Neutrophil (primary cell): ENCODE data around the gene EFHD2.

Source experiments
- H3K27ac ChIP-seq: fragments of 200-600 bp; sonication (generic); 2 replicates; pipeline ENCODE4 v1.5.1; 2016; ENCODE audit warnings: mild to moderate bottlenecking, moderate library complexity
- H3K27me3 ChIP-seq: fragments of 200-600 bp; sonication (generic); 2 replicates; pipeline ENCODE4 v1.6.0; 2016; ENCODE audit warnings: mild to moderate bottlenecking
- H3K36me3 ChIP-seq: fragments of 200-600 bp; sonication (generic); 2 replicates; pipeline ENCODE4 v1.5.1; 2017
- H3K4me1 ChIP-seq, 2 experiments: fragments of 200-600 bp in 1 of 2; sonication (generic) in 1 of 2; 1 replicate in 1 of 2; 2 replicates in 1 of 2; pipeline versions ENCODE4 v1.5.1 to v1.6.1; 2013 to 2016; ENCODE audit warnings: low read depth in 1 of 2, low read length in 1 of 2, mild to moderate bottlenecking in 1 of 2, moderate library complexity in 1 of 2; ENCODE audit not compliant: control insufficient read depth in 1 of 2, insufficient read depth in 1 of 2
- H3K4me3 ChIP-seq, 2 experiments: fragments of 200-600 bp in 1 of 2; sonication (generic) in 1 of 2; 1 replicate in 1 of 2; 2 replicates in 1 of 2; pipeline ENCODE4 v1.5.1; 2013 to 2016; ENCODE audit warnings: low read depth in 1 of 2, low read length in 1 of 2, mild to moderate bottlenecking in 1 of 2, moderate library complexity in 1 of 2
- H3K9me3 ChIP-seq: fragments of 200-600 bp; sonication (generic); 2 replicates; pipeline ENCODE4 v1.5.1; 2016
- TF ChIP-seq, protein P1 (sequence below): fragments of 200-600 bp; sonication (generic); IDR thresholded peaks from 2 replicates; pipeline ENCODE4 v1.5.1; 2016; ENCODE audit warnings: antibody characterized with exemption

The EFHD2 gene

DNA sequence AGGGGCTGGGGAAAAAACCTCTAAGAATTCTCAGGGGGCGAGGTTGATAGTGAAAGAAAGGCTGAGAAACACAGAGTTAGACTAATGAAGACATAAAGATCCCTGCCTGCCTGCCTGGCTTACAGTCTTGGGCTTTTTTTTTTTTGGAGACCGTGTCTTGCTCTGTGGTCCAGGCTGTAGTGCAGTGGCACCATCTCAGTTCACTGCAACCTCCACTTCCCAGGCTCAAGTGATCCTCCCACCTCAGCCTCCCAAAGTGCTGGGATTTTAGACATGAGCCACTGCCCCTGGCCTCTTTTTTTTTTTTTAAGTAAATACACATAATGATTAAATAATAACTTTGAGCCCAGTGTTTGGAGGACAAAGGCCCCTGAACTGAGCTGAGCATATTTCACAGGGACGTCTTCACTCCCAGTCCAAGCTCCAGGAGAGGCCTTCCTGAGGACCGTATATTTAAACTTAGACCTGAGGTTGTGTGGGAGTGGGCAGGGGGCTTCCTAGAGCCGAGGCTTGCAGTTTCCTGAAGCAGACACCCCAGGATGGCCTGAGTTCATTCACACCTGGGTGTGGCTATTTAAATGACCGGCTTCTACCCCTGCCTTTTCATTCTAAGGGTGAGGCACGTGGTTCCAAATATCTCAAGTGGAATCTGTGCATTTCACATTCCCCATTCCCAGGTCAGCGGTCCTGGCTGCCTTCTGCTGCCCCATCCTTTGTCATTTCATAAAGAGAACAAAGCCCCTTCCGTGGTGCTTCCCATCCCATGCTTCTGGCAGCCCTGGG lies 16.0 kb upstream of the EFHD2 start:
- no peaks in the 10 kb centered on the region for H3K4me1 ChIP-seq
- H3K27me3 ChIP-seq, result peaks cover 4% of the 10 kb centered on the region
- H3K36me3 ChIP-seq, result no peaks in the 10 kb centered on the region
- no peak overlapping the region for H3K4me3 ChIP-seq
- TF ChIP-seq, protein P1, sequence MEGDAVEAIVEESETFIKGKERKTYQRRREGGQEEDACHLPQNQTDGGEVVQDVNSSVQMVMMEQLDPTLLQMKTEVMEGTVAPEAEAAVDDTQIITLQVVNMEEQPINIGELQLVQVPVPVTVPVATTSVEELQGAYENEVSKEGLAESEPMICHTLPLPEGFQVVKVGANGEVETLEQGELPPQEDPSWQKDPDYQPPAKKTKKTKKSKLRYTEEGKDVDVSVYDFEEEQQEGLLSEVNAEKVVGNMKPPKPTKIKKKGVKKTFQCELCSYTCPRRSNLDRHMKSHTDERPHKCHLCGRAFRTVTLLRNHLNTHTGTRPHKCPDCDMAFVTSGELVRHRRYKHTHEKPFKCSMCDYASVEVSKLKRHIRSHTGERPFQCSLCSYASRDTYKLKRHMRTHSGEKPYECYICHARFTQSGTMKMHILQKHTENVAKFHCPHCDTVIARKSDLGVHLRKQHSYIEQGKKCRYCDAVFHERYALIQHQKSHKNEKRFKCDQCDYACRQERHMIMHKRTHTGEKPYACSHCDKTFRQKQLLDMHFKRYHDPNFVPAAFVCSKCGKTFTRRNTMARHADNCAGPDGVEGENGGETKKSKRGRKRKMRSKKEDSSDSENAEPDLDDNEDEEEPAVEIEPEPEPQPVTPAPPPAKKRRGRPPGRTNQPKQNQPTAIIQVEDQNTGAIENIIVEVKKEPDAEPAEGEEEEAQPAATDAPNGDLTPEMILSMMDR, result no peak
- H3K27ac ChIP-seq, result no peak overlapping the region
- H3K9me3 ChIP-seq, result no peaks in the 10 kb centered on the region

DNA sequence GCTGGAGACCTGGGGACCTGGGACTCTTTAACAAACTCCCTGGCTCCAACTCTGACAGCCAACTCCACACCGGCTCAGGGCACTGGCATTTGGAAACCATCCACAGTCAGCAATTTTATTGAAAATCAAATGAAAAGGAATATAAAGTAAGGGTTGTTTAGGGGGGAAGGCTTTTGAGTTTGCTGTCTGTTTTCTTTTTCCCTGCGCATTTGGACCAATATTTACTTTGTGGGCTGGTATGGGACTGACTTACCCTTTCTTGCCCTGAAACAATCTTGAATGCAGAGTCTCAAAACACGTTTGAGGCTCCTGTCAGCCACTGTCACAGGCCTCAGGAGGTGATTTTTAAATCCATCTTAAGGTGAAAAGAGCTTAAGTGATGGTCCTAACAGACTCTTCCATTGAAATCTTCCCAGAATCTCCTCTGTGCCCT lies 15.4 kb upstream of the EFHD2 start:
- H3K36me3 ChIP-seq, result no peaks in the 10 kb centered on the region
- no peak overlapping the region for H3K27ac ChIP-seq
- TF ChIP-seq, protein P1, result no peak
- H3K27me3 ChIP-seq, result no peaks in the 10 kb centered on the region
- H3K4me1 ChIP-seq, result no peaks in the 10 kb centered on the region
- no peaks in the 10 kb centered on the region for H3K9me3 ChIP-seq
- no peak overlapping the region for H3K4me3 ChIP-seq

DNA sequence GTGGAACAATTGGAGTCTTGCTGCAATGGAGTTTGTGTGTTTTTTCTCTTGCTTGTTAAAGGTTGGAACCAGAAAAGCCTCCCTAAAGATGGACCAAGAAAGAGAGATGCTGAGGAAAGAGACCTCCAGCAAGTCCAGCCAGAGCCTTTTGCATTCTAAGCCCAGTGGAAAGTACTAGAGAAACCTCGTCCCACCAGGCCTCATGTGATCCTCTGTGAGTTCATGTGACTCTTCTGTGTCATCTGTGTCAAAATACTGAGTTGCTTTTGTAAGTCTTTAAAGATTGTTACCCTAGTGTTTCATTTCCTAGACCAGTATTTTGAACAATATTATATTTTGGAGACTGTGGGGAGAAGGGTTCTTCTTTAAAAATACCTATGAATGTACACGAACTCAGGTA lies 12.5 kb upstream of the EFHD2 start:
- Histone ChIP-seq H3K27me3 (no peaks in the 10 kb centered on the region), H3K9me3 (no peaks in the 10 kb centered on the region), H3K36me3 (no peaks in the 10 kb centered on the region), H3K4me3 (no peak overlapping the region), H3K27ac (no peak overlapping the region), H3K4me1 (no peaks in the 10 kb centered on the region)
- TF ChIP-seq, protein P1, result no peak

DNA sequence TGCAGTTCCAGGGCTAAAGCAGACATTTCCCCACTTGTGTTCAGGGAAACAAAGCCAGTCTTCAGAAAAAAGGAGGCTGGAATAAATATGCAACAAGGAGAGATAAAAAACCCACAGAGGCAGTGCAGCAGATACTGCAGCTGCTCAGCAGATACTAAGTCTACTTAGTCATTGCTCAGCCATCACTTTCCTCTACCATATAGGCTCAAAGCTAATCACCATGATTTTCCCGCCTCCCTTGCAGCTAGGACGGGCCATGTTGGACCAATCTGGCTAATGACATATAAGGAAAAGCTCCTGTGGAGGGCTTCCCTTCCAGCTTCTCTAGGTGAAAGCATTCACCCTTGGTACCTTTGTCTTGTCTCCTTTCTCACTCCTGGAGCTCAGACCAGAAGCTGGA lies 10.0 kb upstream of the EFHD2 start:
- H3K4me3 ChIP-seq, result no peak overlapping the region
- TF ChIP-seq, protein P1, result no peak
- H3K27ac ChIP-seq, result no peak overlapping the region
- H3K27me3 ChIP-seq, result no peaks in the 10 kb centered on the region
- no peaks in the 10 kb centered on the region for H3K36me3 ChIP-seq
- H3K4me1 ChIP-seq, result no peaks in the 10 kb centered on the region
- H3K9me3 ChIP-seq, result no peaks in the 10 kb centered on the region

DNA sequence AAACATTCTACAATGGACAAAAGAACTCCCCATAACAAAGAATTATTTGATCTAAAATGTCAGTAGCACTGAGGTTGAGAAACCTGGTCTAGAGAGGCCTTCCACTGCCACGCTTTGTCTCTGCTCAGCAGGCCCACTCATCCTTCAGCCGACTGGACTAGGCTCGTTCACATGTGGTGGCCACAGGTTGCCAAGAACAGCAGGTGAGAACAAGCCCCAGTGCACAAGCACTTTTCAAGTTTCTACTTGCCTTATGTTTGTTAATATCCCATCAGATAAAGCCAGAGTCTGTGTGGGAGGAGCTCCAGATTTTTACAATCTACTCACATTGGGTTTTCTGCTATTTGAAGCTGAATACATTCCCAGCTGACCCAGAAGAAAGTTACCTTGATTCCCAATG lies 9.1 kb upstream of the EFHD2 start:
- Histone ChIP-seq H3K9me3 (no peaks in the 10 kb centered on the region), H3K27me3 (no peaks in the 10 kb centered on the region), H3K4me1 (no peaks in the 10 kb centered on the region), H3K4me3 (no peak overlapping the region), H3K36me3 (no peaks in the 10 kb centered on the region), H3K27ac (no peak overlapping the region)
- TF ChIP-seq, protein P1, result no peak
